ENCODE data around the gene UNC5B.

DNA sequence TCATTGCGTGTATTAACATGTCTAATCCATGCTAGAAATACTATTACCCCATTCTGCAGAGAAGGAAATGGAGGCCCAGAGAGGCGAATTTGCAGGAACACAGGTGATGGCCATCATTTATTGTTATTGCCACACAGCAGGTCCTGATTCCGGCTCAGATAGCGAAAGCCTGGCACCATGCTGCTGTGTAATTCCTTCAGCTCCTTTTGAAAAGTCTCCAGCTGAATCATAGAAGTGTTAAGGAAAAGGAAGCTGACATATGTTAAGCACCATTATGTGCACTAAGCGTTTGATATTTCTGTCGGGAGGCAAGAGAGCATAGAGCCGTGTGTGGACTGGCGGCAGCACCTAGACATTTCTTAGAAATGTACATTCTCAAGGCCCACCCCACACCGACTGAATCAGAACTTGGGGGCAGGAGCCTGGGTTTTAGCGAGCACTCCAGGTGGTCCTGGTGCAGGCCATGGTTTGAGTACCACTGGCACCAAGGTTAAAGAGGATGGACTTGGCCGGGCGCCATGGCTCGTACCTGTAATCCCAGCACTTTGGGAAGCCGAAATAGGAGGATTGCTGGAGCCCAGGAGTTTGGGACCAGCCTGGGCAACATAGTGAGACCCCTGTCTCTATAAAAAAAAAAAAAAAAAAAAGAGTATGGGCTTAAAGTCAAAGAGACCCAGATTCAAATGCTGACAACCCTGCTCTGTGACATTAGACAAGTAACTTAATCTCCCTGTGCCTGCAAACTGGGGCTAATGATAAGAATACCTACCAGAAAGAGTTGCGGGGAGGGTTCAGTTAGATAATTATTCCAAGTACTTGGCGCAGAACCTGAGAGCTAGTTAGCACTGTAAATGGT is 52.2 kb downstream of the UNC5B start:
- peak; percentile 64 for TF ChIP-seq GATA2 (IDR thresholded peaks at IDR 0.05; ENCODE audit: low read depth, low read length)
- no peak for TF ChIP-seq GATA3 (IDR thresholded peaks at IDR 0.05; ENCODE audit: low read depth, low read length)

Measured in SH-SY5Y (cell line).